HG03196 (cell line): ENCODE data around the gene CDKN1C.

Source experiments
- ATAC-seq: cut with Tn5 transposase; IDR thresholded peaks from one replicate; pipeline ENCODE4 v1.9.1; 2021; ENCODE audit not compliant: unreplicated experiment

CDKN1C gene

DNA sequence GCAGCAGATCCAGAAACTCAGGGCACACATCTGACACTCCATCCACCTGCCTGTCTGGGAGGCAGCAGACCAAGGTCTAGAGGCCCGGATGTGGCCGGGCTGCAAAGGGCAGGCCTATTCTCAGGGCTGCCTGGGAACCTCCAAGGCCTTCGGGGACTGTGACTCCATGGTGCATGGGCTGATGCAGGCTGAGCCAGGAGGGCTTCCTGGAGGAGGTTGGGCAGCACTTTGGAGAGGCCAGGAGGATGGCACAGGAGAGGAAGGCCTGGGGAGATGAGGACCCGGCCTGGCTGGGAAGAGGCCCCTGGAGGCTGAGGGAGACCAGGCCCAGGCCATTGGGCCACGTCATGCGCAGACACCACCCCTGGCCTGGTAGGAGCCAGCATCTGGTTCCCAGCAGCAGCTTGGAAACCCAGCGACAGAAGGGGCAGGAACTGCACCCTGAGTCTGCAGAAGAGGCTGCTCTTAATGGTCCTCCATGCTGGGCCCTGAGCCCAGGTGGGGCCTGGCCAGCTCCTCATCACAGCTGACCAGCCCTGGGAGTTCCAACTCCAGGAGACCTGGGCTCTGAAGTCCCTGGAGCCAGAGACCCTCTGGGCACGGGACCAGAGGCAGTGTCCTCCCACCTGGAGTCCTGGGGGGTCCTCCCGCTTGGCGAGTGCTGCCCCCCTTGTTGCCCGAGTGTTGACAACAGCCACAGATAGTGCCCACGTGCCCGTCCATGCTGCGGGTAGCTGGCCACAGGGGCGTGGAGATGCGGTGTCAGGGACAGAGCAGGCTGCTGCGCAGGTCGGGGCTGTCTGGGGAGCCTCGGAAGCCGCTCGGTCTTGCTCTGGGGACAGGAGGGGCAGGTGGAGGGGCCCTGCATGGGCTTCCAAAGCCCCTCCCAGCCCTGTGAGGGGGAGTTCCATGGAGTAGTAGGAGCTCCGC, 38.1 kb upstream of the CDKN1C start:
- no peak for ATAC-seq

GRCh38 chr11:2922655-2923054, 37.1 kb upstream of the CDKN1C start:
- ATAC-seq: no peak

GRCh38 chr11:2921742-2922493, 36.3 kb upstream of the CDKN1C start:
- no peak for ATAC-seq

GRCh38 chr11:2921261-2921660, 35.7 kb upstream of the CDKN1C start:
- ATAC-seq: no peak

- ATAC-seq: no peak
Measured at GRCh38 chr11:2920343-2920742, 34.8 kb upstream of the CDKN1C start.

- ATAC-seq: no peak
Measured at GRCh38 chr11:2919837-2920236, 34.3 kb upstream of the CDKN1C start.

GRCh38 chr11:2919188-2919587, 33.6 kb upstream of the CDKN1C start:
- ATAC-seq: no peak

- no peak for ATAC-seq
Measured at GRCh38 chr11:2917842-2918490, 32.4 kb upstream of the CDKN1C start.

DNA sequence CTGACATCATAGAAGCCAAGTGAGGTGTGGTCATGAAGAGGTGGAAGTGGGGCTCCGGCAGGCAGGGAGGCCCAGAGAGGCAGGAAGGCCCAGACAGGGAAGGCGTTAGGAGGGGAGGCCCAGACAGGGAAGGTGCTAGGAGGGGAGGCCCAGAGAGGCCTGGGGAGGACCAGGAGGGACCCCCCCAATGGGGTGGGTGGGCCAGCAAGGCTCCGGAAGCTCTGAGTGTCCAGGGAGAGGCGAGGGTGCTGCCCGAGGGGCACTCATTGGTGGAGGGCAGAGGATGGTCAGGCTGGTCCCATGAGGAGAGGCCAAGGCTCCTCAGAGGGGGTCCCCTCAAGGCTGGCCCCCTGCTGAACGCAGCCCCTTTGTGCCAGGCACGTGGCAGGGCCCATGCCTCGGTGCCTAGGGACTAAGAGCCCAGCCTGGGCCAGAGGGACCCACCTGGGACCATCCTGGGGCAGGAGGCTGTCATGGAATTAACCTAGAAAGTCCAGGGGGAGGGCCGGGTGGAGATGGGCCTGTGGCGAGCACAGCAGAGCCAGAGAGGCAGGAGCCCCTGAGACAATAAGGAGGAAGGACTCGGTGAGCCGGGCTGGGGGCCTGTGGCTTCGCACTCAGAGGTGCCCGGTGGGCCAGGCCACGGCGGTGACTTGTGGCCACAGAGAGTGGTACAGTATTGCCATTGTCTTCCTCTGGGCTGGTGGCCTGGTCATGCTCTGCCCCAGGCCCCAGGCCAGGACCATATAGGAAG, 31.5 kb upstream of the CDKN1C start:
- no peak for ATAC-seq

DNA sequence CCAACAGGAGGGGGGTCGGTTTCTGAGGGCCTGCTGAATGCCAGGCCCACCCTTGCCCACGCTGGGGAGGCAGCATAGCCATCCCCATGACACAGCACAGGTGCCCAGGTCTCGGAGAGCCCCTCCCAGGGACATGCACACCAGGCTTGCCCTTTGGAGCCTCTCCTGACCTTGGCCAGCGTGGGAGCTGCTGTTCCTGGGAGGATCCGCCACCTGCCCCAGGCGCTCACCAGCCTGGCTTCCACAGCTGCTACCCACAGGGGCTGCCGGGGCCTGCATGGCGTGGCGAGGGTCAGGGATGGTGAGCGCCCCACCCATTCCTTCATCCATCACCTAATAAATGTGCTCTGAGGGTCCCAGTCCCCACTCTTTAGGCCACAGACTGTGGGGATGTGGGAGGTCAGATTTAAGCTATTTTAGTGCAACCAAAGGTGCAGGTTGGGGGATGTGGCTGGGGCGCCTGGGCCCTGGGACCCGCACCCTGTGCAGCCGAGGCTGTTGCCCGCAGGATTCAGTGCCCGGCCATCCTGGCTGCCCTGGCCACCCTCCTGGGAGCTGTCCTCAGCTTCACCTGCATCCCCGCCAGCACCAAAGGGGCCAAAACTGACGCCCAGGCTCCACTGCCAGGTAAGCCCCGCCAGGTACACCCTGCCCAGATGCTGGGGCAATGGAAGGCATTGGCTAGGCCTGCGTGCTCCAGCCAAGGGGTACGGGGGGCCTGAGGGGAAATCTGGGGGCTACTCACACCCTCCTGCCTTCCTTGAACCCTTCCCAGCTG, 30.7 kb upstream of the CDKN1C start:
- no peak for ATAC-seq

GRCh38 chr11:2915473-2915872, 29.9 kb upstream of the CDKN1C start:
- ATAC-seq: no peak

GRCh38 chr11:2914455-2915195, 29.1 kb upstream of the CDKN1C start:
- ATAC-seq: no peak

GRCh38 chr11:2913776-2914175, 28.2 kb upstream of the CDKN1C start:
- no peak for ATAC-seq

DNA sequence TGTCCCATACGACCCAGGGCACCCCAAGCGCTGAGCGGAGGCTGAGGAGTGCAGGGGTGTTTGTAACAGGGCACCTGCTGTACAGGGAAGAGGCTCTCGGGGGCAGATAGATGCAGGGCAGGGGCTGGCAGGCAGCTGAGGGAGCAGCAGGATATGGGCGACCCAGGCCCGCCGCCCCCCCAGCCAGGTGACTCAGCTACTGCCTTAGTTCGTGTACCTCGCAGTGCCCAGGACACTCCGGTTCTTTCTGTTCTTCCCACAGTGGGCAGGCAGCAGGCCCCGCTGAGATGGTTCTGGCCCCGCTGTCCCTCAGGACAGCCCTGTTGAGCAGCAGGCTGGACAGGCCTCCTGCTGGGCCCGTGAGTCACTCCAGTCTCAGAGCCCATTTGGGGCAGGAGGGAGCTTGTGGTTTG, 27.4 kb upstream of the CDKN1C start:
- no peak for ATAC-seq

DNA sequence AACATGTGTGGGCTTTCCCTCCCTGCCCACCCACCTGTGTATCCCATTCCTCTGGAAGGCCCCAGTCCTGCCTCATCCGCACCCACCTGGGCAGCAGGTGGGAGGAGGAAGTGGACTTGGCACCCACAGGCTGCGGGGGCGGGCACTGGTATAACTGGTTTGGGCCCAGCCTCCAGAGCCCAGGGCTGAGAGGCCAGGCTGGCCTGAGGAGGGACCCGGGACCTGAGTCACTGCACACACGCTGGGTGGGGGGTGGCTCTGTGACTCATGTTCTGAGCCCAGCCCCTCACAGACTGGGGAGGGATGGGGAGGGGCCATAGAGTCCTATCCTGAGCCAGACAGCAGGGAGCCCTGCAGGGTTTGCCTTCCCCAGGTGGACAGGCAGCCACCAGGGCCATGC, 26.9 kb upstream of the CDKN1C start:
- ATAC-seq: no peak

DNA sequence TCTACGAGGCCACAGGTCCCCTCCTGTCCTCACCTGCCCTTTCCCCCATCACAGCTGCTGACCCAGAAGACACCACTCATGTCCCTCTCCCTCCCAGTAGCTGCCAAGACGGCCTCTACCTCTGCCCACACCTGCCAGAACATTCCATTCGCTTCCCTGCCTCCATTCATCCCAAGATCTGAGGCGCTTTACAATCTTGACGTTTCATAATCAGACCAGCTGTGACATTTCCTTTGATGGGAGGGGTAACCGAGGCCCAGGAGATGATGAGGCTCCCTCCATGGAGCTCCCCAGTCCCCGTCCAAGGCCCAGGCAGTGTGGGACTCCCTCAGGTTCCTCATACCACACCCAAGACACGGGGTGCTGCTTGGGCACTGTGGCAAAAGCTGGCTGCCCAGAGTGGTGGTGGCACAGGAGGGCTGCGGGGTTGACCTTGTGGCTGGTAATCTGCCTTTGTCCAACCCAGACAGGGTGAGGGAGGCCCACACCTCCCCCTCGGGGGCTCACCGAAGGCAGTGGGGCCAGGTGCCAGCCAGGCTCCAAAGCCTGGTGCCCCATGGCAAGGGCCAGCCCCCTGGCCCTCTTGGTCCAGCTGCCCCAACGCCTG, 26.3 kb upstream of the CDKN1C start:
- no peak for ATAC-seq

- ATAC-seq: no peak
Measured at GRCh38 chr11:2911088-2911784, 25.7 kb upstream of the CDKN1C start.

DNA sequence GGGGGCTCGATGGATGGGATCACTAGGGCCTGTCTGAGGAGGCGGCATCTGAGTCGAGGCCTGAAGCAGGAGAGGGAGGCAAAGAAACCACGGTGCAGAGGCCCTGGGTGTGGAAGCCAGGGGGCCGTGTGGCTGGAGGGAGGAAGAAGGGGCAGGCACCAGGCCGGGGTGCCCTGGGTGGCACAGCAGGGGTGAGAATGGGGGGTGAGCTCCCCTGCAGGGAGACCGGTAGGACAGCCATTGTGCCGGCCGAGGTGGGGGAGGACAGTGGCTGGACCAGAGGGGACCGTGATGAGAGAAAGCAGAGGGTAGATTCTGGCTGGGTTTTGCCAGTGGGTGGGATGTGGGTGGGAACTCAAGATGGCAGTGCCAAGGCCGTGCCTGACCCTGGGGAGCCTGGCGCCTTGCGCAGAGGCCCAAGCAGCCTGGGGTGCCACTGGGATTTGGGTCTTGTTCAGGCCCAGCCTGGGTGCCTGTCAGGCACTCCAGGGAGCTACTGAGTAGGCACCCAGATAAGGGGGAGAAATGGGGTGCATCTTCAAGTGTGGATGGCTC, 24.9 kb upstream of the CDKN1C start:
- no peak for ATAC-seq
